Epithelial cell of proximal tubule (primary cell): ENCODE data around the gene ZNF280B. TPM values are rescaled to one million over a fixed set of nuclear protein-coding genes. Genes with fewer than 3 reads are reported as not detected.

Source experiments
- DNase-seq: peaks from one replicate; pipeline ENCODE4 v3.0.0-alpha.2; 2011; ENCODE audit warnings: low read depth
- H3K4me3 ChIP-seq: 2 replicates; pipeline ENCODE4 v1.5.1; 2011; ENCODE audit warnings: low read depth, mild to moderate bottlenecking, low read length
- total RNA-seq: library from RNA; depleted of rRNA; stranded (reverse); fragments of >200 nt; gene quantifications from 2 replicates; pipeline ENCODE4 v1.2.3, GENCODE V29; 2015
- TF ChIP-seq, protein P1 (sequence below): conservative IDR thresholded peaks from 2 replicates; pipeline ENCODE4 v1.5.1; 2012; ENCODE audit warnings: low read depth, mild to moderate bottlenecking, low read length

The ZNF280B gene
- total RNA-seq, 1 donor from 2014 or later: 2.4 TPM

DNA sequence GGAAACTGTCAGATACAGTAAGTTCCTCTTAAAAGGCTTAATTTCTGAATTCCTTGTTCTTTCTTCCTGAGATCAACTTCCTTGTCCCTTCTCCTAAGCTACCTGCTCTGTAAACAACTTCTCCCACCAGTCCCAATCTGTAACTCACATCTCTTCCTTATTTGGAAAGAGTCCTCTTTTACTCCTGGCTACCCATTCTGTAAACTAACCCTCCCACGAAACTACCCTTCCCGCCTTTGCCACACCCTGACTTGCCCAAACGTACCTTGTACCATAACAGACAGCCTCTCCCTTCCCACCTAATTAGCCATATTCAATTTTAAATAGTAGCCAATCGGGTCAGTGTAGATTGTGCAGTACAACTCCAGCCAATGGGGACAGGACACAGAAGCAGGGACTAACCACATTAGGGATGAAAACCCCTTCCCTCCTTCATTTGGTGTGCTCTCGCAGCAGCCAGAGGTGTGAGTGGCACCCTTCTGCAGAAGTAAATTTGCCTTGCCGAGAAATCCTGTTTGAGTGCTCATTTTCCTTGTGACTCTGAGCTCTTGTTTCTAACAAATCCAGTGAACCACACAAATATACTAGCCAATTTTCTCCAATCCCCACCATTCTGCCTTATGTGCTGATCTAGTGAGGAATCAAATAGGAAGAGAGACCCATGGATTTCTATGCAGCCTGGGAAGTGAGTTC lies 49.5 kb downstream of the ZNF280B start:
- DNase-seq: no peak
- TF ChIP-seq, protein P1, sequence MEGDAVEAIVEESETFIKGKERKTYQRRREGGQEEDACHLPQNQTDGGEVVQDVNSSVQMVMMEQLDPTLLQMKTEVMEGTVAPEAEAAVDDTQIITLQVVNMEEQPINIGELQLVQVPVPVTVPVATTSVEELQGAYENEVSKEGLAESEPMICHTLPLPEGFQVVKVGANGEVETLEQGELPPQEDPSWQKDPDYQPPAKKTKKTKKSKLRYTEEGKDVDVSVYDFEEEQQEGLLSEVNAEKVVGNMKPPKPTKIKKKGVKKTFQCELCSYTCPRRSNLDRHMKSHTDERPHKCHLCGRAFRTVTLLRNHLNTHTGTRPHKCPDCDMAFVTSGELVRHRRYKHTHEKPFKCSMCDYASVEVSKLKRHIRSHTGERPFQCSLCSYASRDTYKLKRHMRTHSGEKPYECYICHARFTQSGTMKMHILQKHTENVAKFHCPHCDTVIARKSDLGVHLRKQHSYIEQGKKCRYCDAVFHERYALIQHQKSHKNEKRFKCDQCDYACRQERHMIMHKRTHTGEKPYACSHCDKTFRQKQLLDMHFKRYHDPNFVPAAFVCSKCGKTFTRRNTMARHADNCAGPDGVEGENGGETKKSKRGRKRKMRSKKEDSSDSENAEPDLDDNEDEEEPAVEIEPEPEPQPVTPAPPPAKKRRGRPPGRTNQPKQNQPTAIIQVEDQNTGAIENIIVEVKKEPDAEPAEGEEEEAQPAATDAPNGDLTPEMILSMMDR: no peak
- H3K4me3 ChIP-seq: no peak overlapping the region

DNA sequence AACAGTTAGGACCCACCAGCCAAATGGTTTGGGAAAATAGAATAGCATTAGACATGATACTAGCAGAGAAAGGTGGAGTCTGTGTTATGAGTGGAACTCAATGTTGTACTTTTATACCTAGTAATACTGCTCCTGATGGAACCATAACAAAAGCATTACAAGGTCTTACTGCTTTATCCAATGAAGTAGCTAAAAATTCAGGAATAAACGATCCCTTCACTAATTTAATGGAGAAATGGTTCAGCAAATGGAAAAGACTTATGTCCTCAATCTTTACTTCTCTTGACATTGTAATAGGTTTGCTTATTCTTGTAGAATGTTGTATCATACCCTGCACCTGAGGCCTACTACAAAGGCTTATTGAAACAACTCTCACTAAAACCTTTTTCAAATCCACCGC lies 50.2 kb downstream of the ZNF280B start:
- DNase-seq: no peak
- TF ChIP-seq, protein P1: no peak
- no peak overlapping the region for H3K4me3 ChIP-seq

DNA sequence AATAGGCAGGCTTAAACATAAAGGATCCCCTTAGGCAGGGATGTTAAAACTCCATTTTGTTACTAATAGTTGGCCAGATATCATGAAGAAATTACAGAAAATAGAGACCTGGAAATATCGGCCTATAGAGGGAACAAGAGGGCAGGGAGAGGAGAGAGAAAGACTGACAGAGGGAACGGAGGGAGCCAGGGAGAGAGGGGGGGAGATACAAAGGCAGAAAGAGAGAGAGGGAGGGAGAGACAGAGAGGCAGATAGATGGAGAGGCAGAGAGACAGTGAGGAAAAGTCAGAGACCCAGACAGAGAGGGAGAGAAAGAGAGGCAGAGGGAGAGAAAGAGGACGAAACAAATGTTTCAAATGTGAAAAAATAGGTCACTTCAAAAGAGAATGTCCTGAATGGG lies 53.5 kb downstream of the ZNF280B start:
- no peak for DNase-seq
- TF ChIP-seq, protein P1: no peak
- no peak overlapping the region for H3K4me3 ChIP-seq

DNA sequence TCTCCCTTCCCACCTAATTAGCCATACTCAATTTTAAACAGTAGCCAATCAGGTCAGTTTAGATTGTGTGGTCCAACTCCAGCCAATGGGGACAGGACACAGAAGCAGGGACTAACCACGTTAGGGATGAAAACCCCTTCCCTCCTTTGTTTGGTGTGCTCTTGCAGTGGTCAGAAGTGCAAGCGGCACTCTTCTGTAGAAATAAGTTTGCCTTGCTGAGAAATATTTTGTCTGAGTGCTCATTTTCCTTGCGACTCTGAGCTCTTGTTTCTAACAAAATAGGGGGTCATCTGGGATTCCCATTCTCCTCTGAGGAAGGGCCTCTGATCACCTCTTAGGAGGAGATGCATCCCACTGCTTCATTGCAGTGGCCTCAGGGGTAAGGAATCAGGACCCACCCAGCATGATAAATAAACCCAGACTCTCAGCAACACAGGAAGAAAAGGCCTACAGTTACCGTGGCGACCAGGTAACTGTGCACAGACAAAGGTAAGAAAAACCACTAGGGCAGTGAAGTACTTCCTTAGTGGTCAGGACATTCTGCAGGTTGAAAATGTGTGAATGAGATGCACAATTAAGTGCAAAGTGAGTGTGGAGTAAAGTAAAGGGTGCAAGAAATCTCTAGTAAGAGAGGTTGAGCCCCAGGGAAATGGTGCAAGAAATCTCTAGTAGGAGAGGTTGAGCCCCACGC lies 55.4 kb downstream of the ZNF280B start:
- H3K4me3 ChIP-seq: no peak overlapping the region
- TF ChIP-seq, protein P1: no peak
- no peak for DNase-seq

DNA sequence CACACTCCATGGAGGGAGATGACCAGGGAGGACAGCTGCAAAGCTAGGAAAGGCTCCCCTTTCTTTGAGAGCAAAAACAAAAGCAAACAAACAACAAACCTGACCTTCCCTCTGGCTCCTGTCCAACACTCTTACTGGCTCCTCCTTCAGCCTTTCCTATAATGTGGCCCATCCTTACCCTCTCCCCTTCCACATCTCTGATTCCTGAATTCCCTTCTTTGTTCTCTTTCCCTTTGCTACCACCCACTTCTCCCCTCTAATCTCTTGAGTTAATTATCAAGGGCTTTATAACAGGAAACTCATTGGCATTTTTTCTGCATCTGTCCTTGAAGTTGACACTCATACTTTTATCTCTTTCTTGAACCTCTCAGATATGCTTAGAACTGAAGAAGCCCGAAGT lies 56.3 kb downstream of the ZNF280B start:
- TF ChIP-seq, protein P1: no peak
- no peak for DNase-seq
- no peak overlapping the region for H3K4me3 ChIP-seq

DNA sequence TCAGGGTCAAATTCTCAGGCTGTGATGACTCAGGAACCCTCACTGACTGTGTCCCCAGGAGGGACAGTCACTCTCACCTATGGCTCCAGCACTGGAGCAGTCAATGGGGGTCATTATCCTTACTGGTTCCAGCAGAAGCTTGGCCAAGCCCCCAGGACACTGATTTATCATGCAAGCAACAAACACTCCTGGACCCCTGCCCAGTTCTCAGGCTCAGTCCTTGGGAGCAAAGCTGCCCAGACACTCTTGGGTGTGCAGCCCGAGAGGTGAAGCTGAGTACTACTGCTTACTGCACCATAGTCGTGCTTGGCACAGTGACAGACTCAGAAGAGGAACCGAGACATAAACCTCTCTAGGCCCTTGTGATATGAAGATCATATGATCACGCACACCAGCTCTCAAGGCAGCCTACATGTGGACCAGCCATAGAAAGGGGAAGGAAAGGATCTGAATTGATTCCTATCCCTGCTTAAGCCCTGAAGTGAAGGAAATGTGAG lies 58.2 kb downstream of the ZNF280B start:
- TF ChIP-seq, protein P1: no peak
- no peak for DNase-seq
- H3K4me3 ChIP-seq: no peak overlapping the region
